Activated B cell treated with CpG ODN at 0.5 μM for 24 hours (primary cell): ENCODE data around the gene PARP12. TPM values are rescaled to one million over a fixed set of nuclear protein-coding genes. Genes with fewer than 3 reads are reported as not detected.

Source experiments
- ATAC-seq: fragments of 200-7000 bp; cut with Tn5 transposase; one replicate; pipeline ENCODE4 v1.10.0; 2021; ENCODE audit warnings: low read depth, mild to moderate bottlenecking, moderate library complexity
- CTCF ChIA-PET: fragments of 350-600 bp; sonication (Branson Sonifier 250); formaldehyde crosslinking; loops from one replicate; lab custom pipeline; 2021; ENCODE audit warnings: antibody characterized with exemption; lab: Charles Lee
- POLR2A ChIA-PET: fragments of 350-600 bp; sonication (Branson Sonifier 250); formaldehyde crosslinking; loops from one replicate; lab custom pipeline; 2021; ENCODE audit warnings: antibody characterized with exemption; lab: Charles Lee
- DNase-seq: peaks from one replicate; pipeline ENCODE4 v3.0.0; 2022
- H3K27ac Mint-ChIP-seq: one replicate; pipeline ENCODE4 v1.8.0; 2020; ENCODE audit warnings: mixed read lengths
- H3K27me3 Mint-ChIP-seq: one replicate; pipeline ENCODE4 v1.8.0; 2021; ENCODE audit warnings: mixed read lengths
- H3K36me3 Mint-ChIP-seq: one replicate; pipeline ENCODE4 v1.8.0; 2021; ENCODE audit warnings: low read depth, mixed read lengths
- H3K4me1 Mint-ChIP-seq: one replicate; pipeline ENCODE4 v1.8.0; 2021; ENCODE audit warnings: mixed read lengths
- H3K4me3 Mint-ChIP-seq: one replicate; pipeline ENCODE4 v1.8.0; 2020; ENCODE audit warnings: mild to moderate bottlenecking, mixed read lengths
- H3K9me3 Mint-ChIP-seq: one replicate; pipeline ENCODE4 v1.8.0; 2020; ENCODE audit warnings: mixed read lengths
- CTCF ChIP-seq: fragments of 200-600 bp; IDR thresholded peaks from one replicate; pipeline ENCODE4 v1.8.0; 2022; ENCODE audit warnings: antibody characterized with exemption, mild to moderate bottlenecking
- intact Hi-C: fragments of 100-400 bp; cut with micrococcal nuclease; formaldehyde crosslinking; loops from one replicate; pipeline ENCODE4 v1.15.1; 2024
- total RNA-seq: library from RNA; stranded (reverse); gene quantifications from 2 replicates; pipeline ENCODE4 v1.2.3, GENCODE V29; 2022

The PARP12 gene
- total RNA-seq, 1 donor from 2014 or later: 128 TPM

- no peaks in the 10 kb centered on the region for H3K27me3 Mint-ChIP-seq
- ATAC-seq: no peak
- H3K4me1 Mint-ChIP-seq: peaks cover 6% of the 10 kb centered on the region
- H3K27ac Mint-ChIP-seq: no peak overlapping the region
- no peaks in the 10 kb centered on the region for H3K9me3 Mint-ChIP-seq
- POLR2A ChIA-PET: no interaction called here
- intact Hi-C loops: no loop called here
- DNase-seq: no peak
- TF ChIP-seq CTCF: no peak
- no peak overlapping the region for H3K4me3 Mint-ChIP-seq
- CTCF ChIA-PET: no interaction called here
- peaks cover 82% of the 10 kb centered on the region for H3K36me3 Mint-ChIP-seq
These were observed 17.1 kb downstream of the PARP12 start for GRCh38 chr7:140045697-140046096.

- ChIA-PET POLR2A (no interaction called here), CTCF (interaction anchor here (0.6 kb wide), 1 partner anchor 645 kb away, joined by 3 read pairs; no protein-coding TSS in a partner anchor)
- H3K4me3 Mint-ChIP-seq: no peak overlapping the region
- H3K27ac Mint-ChIP-seq: no peak overlapping the region
- DNase-seq (no peak), ATAC-seq (no peak)
- peaks cover 86% of the 10 kb centered on the region for H3K36me3 Mint-ChIP-seq
- peaks cover 3% of the 10 kb centered on the region for H3K4me1 Mint-ChIP-seq
- intact Hi-C loops: no loop called here
- H3K27me3 Mint-ChIP-seq: no peaks in the 10 kb centered on the region
- no peaks in the 10 kb centered on the region for H3K9me3 Mint-ChIP-seq
- no peak for TF ChIP-seq CTCF
These were observed 18.5 kb downstream of the PARP12 start for GRCh38 chr7:140044251-140044650.

DNA sequence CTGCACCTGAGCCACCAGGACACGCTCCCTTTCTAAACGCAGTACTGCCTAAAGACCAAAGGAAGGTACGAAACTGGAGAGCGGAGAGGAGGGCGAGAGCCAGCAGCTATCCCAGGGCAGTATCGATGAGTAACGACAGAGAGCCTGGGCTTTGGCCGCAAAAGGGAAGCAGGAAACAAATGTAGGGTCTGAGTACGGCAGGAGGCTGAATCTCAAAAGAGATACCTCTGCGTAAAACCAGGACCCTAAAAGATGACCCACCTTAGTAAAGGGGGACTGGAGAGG is 20.4 kb downstream of the PARP12 start:
- H3K4me3 Mint-ChIP-seq: no peak overlapping the region
- no peaks in the 10 kb centered on the region for H3K27me3 Mint-ChIP-seq
- H3K27ac Mint-ChIP-seq: no peak overlapping the region
- CTCF ChIA-PET: no interaction called here
- POLR2A ChIA-PET: no interaction called here
- H3K4me1 Mint-ChIP-seq: no peaks in the 10 kb centered on the region
- intact Hi-C loops: no loop called here
- ATAC-seq (no peak), DNase-seq (no peak)
- TF ChIP-seq CTCF: no peak
- H3K9me3 Mint-ChIP-seq: no peaks in the 10 kb centered on the region
- peaks cover 97% of the 10 kb centered on the region for H3K36me3 Mint-ChIP-seq

GRCh38 chr7:140041659-140042385 is 20.9 kb downstream of the PARP12 start:
- Mint-ChIP-seq H3K36me3 (peaks cover 97% of the 10 kb centered on the region), H3K27me3 (no peaks in the 10 kb centered on the region), H3K4me3 (no peak overlapping the region), H3K4me1 (peaks cover 3% of the 10 kb centered on the region), H3K9me3 (no peaks in the 10 kb centered on the region), H3K27ac (no peak overlapping the region)
- CTCF ChIA-PET: no interaction called here
- intact Hi-C loops: no loop called here
- POLR2A ChIA-PET: no interaction called here
- TF ChIP-seq CTCF: no peak
- ATAC-seq: no peak
- no peak for DNase-seq

DNA sequence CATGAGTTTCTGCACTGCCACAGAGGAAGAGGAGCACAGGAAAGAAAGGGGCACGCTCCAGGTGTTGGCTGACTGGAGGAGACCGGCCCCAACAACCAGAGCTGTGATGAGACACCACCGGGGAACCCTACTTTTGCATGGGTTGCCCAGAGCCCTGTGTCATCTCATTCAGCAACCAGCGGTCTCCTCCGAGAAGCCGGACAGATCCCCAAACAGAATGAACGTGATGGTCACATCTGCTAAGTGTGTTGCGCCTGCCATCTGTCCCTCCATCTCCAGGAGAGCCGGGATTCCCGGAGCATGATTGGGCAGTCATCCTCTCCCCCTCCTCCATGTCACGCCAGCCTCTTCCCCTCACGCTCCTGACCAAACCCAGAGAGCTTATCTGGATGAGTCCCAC is 22.9 kb downstream of the PARP12 start:
- Mint-ChIP-seq H3K9me3 (no peaks in the 10 kb centered on the region), H3K36me3 (peaks cover 93% of the 10 kb centered on the region), H3K4me1 (peaks cover 14% of the 10 kb centered on the region), H3K4me3 (no peak overlapping the region), H3K27ac (no peak overlapping the region), H3K27me3 (no peaks in the 10 kb centered on the region)
- POLR2A ChIA-PET: no interaction called here
- ATAC-seq (no peak), DNase-seq (no peak)
- intact Hi-C loops: no loop called here
- no peak for TF ChIP-seq CTCF
- CTCF ChIA-PET: no interaction called here
